ENCODE measurements around the gene TBCB.
"Not testable (repeated sequence)": the region's sequence is repeated elsewhere in the genome, so short reads cannot be mapped to it uniquely, and the experiment has no call there.

Gene TBCB

GRCh38 chr19:36120092-36120983 is 5.1 kb downstream of the TBCB start:
- Histone ChIP-seq H3K36me3 (ENCODE audit: insufficient read depth, low read depth, low read length) (peaks cover 64% of the 10 kb centered on the region), H3K27me3 (ENCODE audit: insufficient read depth, low read length) (no peaks in the 10 kb centered on the region), H3K9ac (ENCODE audit: low read depth, low read length) (no peak overlapping the region), H3K4me3 (ENCODE audit: low read length) (no peak overlapping the region), H3K9me3 (ENCODE audit: insufficient read depth, low read depth, low read length) (no peaks in the 10 kb centered on the region), H3K4me1 (ENCODE audit: insufficient read depth, low read length) (peaks cover 10% of the 10 kb centered on the region; the same call in 1 of the 2 replicates), H3K27ac (ENCODE audit: low read length) (no peak overlapping the region)

- peaks cover 71% of the 10 kb centered on the region for H3K36me3 ChIP-seq (ENCODE audit: insufficient read depth, low read depth, low read length)
Measured at GRCh38 chr19:36120984-36121358, 5.7 kb downstream of the TBCB start.

GRCh38 chr19:36121486-36122124 is 6.3 kb downstream of the TBCB start:
- Histone ChIP-seq H3K4me3 (ENCODE audit: low read length) (no peak overlapping the region), H3K27ac (ENCODE audit: low read length) (no peak overlapping the region), H3K4me1 (ENCODE audit: insufficient read depth, low read length) (peaks cover 4% of the 10 kb centered on the region; the same call in 1 of the 2 replicates), H3K36me3 (ENCODE audit: insufficient read depth, low read depth, low read length) (peaks cover 66% of the 10 kb centered on the region), H3K9ac (ENCODE audit: low read depth, low read length) (no peak overlapping the region), H3K9me3 (ENCODE audit: insufficient read depth, low read depth, low read length) (no peaks in the 10 kb centered on the region), H3K27me3 (ENCODE audit: insufficient read depth, low read length) (no peaks in the 10 kb centered on the region)

More at GRCh38 chr19:36120984-36121358, 5.7 kb downstream of the TBCB start:
- Histone ChIP-seq H3K27me3 (ENCODE audit: insufficient read depth, low read length) (no peaks in the 10 kb centered on the region), H3K4me3 (ENCODE audit: low read length) (no peak overlapping the region), H3K9ac (ENCODE audit: low read depth, low read length) (no peak overlapping the region), H3K4me1 (ENCODE audit: insufficient read depth, low read length) (peaks cover 9% of the 10 kb centered on the region; the same call in 1 of the 2 replicates), H3K27ac (ENCODE audit: low read length) (no peak overlapping the region), H3K9me3 (ENCODE audit: insufficient read depth, low read depth, low read length) (no peaks in the 10 kb centered on the region)

- Histone ChIP-seq H3K27ac (ENCODE audit: low read length) (no peak overlapping the region), H3K36me3 (ENCODE audit: insufficient read depth, low read depth, low read length) (peaks cover 34% of the 10 kb centered on the region), H3K9me3 (ENCODE audit: insufficient read depth, low read depth, low read length) (no peaks in the 10 kb centered on the region), H3K27me3 (ENCODE audit: insufficient read depth, low read length) (no peaks in the 10 kb centered on the region), H3K9ac (ENCODE audit: low read depth, low read length) (no peak overlapping the region), H3K4me3 (ENCODE audit: low read length) (no peak overlapping the region), H3K4me1 (ENCODE audit: insufficient read depth, low read length) (no peaks in the 10 kb centered on the region)
Measured at GRCh38 chr19:36125557-36125956, 10.3 kb downstream of the TBCB start.

- no peaks in the 10 kb centered on the region; the same call in 1 of the 2 replicates for H3K4me1 ChIP-seq (ENCODE audit: insufficient read depth, low read length)
- H3K27ac ChIP-seq (ENCODE audit: low read length), result no peak overlapping the region
- no peaks in the 10 kb centered on the region for H3K9me3 ChIP-seq (ENCODE audit: insufficient read depth, low read depth, low read length)
- H3K4me3 ChIP-seq (ENCODE audit: low read length), result peak overlapping the region; percentile 80
- H3K9ac ChIP-seq (ENCODE audit: low read depth, low read length), result peak overlapping the region; percentile 86
- H3K27me3 ChIP-seq (ENCODE audit: insufficient read depth, low read length), result no peaks in the 10 kb centered on the region
- H3K36me3 ChIP-seq (ENCODE audit: insufficient read depth, low read depth, low read length), result peaks cover 24% of the 10 kb centered on the region
Measured at GRCh38 chr19:36128392-36128736, 13.1 kb downstream of the TBCB start.

GRCh38 chr19:36131221-36131620 is 16.0 kb downstream of the TBCB start:
- not testable (repeated sequence) for H3K27ac ChIP-seq (ENCODE audit: low read length); H3K9ac ChIP-seq (ENCODE audit: low read depth, low read length); H3K9me3 ChIP-seq (ENCODE audit: insufficient read depth, low read depth, low read length); H3K4me1 ChIP-seq (ENCODE audit: insufficient read depth, low read length); H3K36me3 ChIP-seq (ENCODE audit: insufficient read depth, low read depth, low read length); H3K27me3 ChIP-seq (ENCODE audit: insufficient read depth, low read length); H3K4me3 ChIP-seq (ENCODE audit: low read length)

- not testable (repeated sequence) for H3K27me3 ChIP-seq (ENCODE audit: insufficient read depth, low read length); H3K36me3 ChIP-seq (ENCODE audit: insufficient read depth, low read depth, low read length); H3K9me3 ChIP-seq (ENCODE audit: insufficient read depth, low read depth, low read length); H3K4me3 ChIP-seq (ENCODE audit: low read length); H3K4me1 ChIP-seq (ENCODE audit: insufficient read depth, low read length); H3K27ac ChIP-seq (ENCODE audit: low read length); H3K9ac ChIP-seq (ENCODE audit: low read depth, low read length)
Measured at GRCh38 chr19:36134867-36135266, 19.6 kb downstream of the TBCB start.

- no peak overlapping the region for H3K4me3 ChIP-seq (ENCODE audit: low read length)
- no peaks in the 10 kb centered on the region for H3K27me3 ChIP-seq (ENCODE audit: insufficient read depth, low read length)
- peaks cover 3% of the 10 kb centered on the region; the same call in 1 of the 2 replicates for H3K4me1 ChIP-seq (ENCODE audit: insufficient read depth, low read length)
- H3K27ac ChIP-seq (ENCODE audit: low read length), result no peak overlapping the region
- H3K9me3 ChIP-seq (ENCODE audit: insufficient read depth, low read depth, low read length), result no peaks in the 10 kb centered on the region
- 0 out of 2 replicates have a peak, but pooled peaks cover under 1% of the 10 kb centered on the region for H3K36me3 ChIP-seq (ENCODE audit: insufficient read depth, low read depth, low read length)
- H3K9ac ChIP-seq (ENCODE audit: low read depth, low read length), result no peak overlapping the region
Measured at GRCh38 chr19:36136964-36137686, 21.9 kb downstream of the TBCB start.

GRCh38 chr19:36139120-36139472 is 23.8 kb downstream of the TBCB start:
- Histone ChIP-seq H3K4me3 (ENCODE audit: low read length) (peak overlapping the region; percentile 100; the same call in 1 of the 2 replicates), H3K27me3 (ENCODE audit: insufficient read depth, low read length) (no peaks in the 10 kb centered on the region), H3K9ac (ENCODE audit: low read depth, low read length) (peak overlapping the region; percentile 80; the same call in 1 of the 2 replicates), H3K27ac (ENCODE audit: low read length) (peak overlapping the region; percentile 50), H3K36me3 (ENCODE audit: insufficient read depth, low read depth, low read length) (peaks cover 13% of the 10 kb centered on the region), H3K4me1 (ENCODE audit: insufficient read depth, low read length) (peaks cover 3% of the 10 kb centered on the region; the same call in 1 of the 2 replicates), H3K9me3 (ENCODE audit: insufficient read depth, low read depth, low read length) (no peaks in the 10 kb centered on the region)

- Histone ChIP-seq H3K4me1 (ENCODE audit: insufficient read depth, low read length) (peaks cover 3% of the 10 kb centered on the region; the same call in 1 of the 2 replicates), H3K9me3 (ENCODE audit: insufficient read depth, low read depth, low read length) (no peaks in the 10 kb centered on the region), H3K4me3 (ENCODE audit: low read length) (peak within 1 kb of the TSS; percentile 100), H3K9ac (ENCODE audit: low read depth, low read length) (peak within 1 kb of the TSS; percentile 98), H3K36me3 (ENCODE audit: insufficient read depth, low read depth, low read length) (peaks cover 19% of the 10 kb centered on the region), H3K27ac (ENCODE audit: low read length) (peak within 1 kb of the TSS; percentile 68), H3K27me3 (ENCODE audit: insufficient read depth, low read length) (no peaks in the 10 kb centered on the region)
Measured at GRCh38 chr19:36139473-36140303, 24.4 kb downstream of the TBCB start, which contains the start of gene CAPNS1. CAPNS1 (plus strand) TSS chr19:36140066; CDS start chr19:36141012, 946 bp downstream.

All from iPS-20b (cell line).